GM18511 (cell line): ENCODE results near the gene CGRRF1.

ENCODE experiments used
- ATAC-seq: cut with Tn5 transposase; IDR thresholded peaks from one replicate; pipeline ENCODE4 v1.9.1; 2021; ENCODE audit warnings: mild to moderate bottlenecking, moderate library complexity; ENCODE audit not compliant: unreplicated experiment

Gene CGRRF1

DNA sequence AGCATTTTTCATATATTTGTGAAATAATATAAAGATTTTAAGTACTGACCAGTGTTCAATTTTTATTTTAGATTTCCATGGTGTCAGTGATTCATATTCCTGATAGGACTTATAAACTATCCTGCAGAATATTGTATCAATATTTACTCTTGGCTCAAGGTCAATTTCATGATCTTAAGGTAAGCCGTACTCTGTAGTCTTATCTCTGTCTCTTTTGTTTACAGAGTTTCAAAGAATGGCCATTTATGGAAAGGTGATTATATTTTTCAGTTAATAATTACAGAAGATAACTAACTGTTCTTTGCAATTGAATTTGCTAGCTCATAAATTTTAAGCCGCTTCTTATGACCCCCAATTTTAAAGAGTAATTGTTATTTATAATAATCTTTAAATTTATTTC is 27.9 kb downstream of the CGRRF1 start:
- no peak for ATAC-seq

DNA sequence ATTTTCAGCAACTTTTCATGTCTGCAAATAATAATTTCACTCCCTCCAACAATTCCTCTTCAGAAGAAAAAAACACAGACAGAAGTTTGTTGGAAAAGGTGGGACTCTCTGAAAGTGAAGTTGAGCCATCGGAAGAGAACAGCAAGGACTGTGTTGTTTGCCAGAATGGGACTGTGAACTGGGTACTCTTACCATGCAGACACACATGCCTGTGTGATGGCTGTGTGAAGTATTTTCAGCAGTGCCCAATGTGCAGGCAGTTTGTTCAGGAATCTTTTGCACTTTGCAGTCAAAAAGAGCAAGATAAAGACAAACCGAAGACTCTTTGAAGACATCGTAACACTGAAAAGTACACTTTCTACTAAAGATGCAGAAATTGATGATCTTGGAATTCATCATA is 28.3 kb downstream of the CGRRF1 start:
- ATAC-seq: no peak

DNA sequence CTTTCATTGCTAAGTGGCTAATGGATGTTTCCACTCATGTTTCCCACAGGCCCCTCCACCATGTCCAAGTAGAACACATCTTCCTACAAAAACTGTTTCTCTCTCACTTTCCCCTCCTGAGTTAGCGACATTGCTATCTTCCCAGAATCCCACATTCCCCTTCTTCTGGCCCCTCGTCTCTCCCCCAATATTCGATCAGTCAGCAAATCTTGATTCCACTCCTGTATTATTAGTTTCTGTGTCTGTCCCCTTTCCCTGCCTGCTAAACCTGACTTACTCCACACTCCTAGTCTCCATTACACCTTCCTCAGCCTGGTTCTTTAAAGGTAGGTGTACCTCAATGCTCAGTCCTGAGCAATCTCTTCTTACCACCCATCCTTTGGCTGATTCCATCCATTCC is 37.9 kb downstream of the CGRRF1 start:
- ATAC-seq: no peak

DNA sequence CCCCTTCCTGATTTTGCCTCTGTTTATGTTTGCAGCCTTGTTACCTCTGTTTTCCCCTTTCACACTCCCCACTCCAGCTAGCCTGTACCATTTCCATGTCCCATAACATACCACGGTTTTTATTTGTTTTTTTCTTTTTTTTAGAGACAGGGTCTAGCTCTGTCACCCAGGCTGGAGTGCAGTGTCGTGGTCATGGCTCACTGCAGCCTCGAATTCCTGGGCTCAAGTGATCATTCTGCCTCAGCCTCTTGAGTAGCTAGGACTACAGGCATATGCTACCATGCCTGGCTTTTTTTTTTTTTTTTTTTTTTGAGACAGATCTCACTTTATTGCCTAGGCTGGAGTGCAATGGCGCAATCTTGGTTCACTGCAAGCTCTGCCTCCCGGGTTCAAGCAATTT is 38.8 kb downstream of the CGRRF1 start:
- no peak for ATAC-seq

DNA sequence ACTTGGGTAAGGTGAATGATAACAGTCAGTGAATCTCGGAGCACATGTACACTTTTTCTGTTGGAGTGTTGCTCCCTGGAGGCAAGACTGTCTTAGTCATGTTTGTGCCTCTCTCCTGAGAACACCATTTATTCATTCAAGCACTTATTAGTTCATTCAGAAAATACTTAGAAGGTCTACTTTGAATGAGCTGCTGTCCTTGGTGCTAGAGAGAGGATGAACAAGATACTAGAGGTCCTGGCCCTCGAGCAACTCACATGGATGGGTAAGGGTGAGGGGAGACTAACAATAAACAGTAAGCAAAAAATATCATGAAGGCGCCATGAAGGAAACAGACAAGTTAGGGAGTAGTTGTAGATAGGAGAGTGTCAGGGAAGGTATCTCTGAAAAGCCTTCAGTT is 40.2 kb downstream of the CGRRF1 start:
- ATAC-seq: no peak

DNA sequence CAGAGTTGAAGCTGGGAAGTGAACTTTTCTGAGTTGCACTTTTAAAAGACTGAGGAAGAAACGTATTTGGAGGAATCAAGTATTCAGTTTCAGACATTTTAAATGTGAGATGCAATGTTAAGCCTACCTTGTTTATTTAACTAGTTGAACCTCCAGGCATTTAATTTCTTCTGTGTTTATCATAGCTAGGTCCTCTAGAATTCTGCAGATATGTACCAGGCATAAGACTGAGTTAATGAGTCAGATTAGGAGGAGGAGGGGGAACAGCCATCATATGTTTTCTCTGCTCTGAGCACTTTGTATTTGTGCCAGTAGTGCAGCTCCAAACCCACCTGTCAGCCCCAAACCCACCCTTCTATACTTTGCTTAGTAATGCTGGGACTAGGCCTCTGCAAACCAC is 40.8 kb downstream of the CGRRF1 start:
- ATAC-seq: no peak

DNA sequence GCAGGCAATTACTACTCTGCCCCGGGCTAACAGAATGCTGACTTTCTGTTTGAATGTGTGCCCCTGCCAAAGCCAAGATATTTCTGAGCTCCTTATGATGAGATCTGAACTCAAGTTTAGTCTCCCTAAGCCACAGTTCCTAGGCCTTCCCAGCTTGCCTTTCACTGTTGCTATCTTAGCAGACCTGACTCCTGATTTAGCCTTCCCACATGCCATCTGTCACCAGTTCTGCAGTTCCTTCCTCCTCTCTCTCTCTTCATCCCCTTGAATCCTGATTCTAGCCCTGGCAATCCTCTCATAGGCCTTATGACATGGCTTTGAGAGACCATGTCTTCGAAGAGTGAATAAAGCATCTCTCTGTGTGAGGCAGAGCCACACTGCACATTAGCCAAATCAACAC is 44.7 kb downstream of the CGRRF1 start:
- ATAC-seq: no peak

DNA sequence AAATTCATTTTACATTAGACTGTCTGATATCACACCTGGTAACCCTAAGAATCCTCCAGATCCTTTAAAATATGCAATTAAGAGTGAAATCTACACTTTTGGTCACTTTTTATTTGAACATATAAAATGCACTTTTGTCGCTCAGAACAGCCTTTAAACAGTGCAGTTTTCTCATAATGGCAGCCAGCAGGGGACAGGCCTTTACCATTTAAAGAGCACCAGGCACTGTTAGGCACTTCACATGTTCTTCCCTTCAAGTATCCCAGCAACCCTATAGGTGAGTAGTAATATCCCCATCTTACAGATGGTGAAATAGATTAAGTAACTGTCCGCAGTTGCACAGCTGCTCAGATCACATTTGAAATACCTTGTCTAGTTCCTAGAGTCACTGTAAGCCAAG is 45.9 kb downstream of the CGRRF1 start:
- ATAC-seq: no peak

DNA sequence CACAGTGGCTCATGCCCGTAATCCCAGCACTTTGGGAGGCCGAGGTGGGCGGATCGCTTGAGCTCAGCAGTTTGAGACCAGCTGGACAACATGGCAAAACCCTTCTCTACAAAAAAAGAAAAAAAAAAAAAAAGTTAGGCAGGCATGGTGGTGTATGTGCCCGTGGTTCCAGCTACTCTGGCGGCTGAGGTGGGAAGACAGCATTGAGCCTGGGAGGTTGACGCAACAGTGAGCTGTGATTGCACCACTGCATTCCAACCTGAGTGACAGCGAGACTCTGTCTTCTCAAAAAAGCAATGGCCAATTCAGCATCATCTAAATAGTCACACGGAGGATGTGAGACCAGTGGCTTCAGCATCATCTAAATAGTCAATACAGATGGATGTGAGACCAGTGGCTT is 46.8 kb downstream of the CGRRF1 start:
- ATAC-seq: no peak

DNA sequence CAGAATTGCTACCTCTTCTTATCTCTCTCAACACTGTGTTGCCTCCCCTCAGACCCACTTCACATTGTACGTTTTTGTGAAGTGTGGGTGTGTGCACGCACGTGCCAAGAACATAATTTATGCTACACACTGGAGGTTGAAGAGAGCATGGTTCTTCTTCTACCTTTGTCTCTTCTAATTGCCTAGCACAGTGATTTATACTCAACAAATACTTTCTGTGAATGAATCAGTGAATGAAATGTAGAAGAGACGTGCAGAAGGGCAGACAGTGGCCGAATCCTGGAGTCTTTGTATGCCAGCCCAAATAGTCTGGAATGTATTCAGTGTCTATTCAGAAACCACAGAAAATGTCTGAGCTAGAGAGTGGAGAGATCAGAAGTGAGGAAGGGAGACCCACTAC is 52.6 kb downstream of the CGRRF1 start:
- ATAC-seq: no peak

DNA sequence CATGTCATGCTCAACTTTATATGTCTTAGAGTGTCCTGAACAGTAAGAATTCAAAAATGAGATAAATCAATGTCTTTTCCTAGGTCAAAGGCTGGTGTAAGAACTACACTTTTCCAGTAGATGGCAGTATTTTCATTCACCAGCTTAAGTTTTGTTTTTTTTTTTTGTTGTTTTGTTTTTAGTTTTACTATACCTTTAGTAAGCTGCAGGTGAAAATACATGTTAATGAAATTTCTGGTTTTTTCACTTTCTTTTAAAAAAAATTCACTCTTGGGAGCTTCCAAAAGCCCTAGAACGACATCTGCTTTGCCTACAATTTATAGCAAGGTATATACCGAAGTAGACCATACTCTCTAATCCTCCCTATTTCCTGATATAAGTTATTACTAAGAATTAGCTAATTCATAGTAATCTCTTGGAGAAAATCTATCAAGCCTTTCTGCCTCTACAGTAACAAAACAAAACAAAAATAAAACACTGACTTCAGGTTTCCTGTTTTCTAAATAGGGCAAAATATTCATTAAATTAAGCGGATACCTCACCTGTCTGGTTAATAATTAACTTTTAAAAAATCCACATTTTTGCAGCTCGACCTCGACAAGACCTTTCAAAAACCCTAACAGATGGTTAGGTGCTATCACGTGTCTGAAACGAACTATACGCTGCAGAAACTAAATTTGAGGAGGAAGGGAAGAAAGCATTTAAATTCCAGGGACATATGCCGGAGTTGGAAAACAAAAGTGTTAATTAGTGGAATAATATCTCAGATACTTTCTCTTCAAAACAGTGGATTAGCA is 54.6 kb downstream of the CGRRF1 start:
- ATAC-seq: no peak

DNA sequence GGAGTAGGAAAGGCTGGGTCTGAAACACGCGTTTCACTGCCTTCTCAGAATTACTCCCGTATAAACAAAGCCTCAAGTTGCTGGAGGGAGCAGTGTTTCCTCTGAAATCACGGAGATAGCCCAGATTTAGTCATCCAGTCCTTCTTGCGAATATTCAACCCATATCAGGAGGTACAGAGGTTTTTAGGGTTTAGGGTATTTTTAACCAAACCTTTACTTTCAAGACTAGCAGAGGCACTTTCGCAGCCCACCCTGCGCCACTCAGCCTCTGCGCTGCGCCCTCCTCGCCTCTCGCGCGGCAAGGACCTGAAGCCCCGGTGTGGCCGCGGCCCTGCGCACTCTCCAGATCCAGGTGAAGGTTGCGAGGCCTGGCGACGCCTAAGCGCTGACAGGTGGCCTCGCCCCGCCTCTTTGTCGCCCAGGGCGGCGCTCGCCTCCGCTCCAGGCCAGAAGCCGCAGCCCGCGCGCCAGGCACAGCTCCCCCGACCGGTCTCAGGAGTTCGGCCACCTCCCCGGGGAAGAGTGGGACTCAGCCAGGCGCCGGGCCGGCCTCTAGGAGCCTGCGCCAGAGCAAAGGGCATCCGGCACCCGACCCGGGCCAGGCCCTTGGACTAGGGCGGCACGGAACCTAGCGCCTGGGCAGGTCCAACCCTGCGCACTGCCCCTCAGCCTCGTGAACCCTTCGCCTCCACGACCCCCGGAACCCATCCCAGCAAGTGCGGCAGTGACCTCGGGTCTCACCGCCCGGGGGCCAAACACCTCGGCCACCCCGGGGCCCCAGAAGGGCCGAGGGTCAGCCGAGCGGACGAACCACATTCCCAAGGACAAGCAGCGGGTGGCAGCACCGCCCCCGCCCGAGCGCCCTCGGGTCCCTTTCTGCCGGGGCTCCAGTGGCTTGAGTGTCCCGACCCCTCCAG is 55.4 kb downstream of the CGRRF1 start:
- ATAC-seq: peak; percentile 42

DNA sequence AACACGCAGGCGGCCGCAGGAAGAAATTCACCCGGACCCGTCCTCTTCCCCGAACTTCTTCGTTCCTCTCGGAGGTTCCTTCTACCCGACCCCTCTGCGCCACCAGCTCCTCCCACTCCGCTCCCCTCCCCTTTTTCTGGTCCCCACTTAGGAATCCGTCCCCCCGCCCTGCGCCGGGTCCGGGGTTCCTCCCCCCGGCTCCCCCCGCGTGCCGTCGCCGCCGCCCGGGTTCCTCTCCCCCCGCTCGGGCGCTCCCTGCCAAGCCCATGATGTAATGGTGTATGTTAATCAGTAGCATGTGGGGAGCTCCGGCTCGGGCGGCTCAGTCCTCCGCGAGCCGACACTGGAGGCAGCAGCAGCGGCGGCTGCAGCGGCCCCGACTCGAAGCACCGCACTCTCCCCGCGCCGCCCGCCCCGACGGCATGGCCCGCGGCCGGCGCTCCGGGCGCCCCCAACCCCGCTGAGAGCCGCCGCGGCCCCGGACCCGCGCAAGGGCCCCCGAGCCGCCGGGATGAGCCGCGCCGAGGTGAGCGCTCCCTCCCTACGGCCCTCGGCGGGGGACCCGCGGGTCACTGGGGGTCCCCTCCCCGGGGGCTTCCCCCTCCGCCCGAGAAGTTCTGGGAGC is 56.2 kb downstream of the CGRRF1 start:
- ATAC-seq: peak; percentile 65

DNA sequence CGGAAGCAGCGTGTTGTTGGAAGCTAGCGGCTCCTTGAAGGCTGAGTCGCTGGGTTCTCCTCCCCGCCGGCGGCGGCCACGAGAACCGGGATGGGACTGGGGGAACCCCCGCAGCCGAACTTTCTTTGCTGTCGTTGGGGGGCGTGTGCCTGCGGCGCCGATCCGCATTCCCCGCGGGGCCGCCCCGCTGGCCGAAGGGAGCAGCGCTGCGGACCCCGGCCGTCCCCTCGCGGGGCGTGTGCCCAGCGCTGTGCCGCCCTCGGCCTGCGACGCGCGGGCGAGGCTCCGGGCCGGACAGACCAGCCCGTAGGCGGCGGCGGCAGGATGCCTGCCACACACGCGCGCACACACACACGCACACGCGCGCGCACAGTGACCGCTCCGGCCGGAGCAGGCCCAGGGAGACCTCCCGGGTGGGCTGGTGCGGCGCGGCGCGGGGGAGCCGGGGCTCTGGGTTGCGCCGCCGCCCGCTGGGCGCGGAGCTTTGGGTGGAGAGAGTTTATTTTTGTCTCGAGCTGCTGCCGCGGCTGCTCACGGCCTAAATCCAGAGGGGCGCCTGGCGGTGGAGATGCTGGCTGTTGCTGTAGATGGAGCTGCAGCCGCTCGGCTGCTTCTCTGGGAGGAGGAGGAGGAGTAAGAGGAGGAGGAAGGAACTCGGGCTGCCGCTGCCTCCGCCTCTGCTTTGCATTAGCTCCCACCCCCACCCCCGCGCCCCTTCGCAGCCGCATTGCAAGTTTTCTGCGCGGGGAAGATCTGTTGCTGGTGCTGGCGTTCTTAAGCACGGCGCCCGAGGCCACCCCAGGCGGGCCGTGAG is 56.9 kb downstream of the CGRRF1 start, which contains the start of gene SAMD4A:
Gene SAMD4A, plus strand, starts transcription at position 719 of the 814 bp plus-strand sequence. CDS start 789 bp downstream, outside the sequence.
- ATAC-seq: peak; percentile 37

DNA sequence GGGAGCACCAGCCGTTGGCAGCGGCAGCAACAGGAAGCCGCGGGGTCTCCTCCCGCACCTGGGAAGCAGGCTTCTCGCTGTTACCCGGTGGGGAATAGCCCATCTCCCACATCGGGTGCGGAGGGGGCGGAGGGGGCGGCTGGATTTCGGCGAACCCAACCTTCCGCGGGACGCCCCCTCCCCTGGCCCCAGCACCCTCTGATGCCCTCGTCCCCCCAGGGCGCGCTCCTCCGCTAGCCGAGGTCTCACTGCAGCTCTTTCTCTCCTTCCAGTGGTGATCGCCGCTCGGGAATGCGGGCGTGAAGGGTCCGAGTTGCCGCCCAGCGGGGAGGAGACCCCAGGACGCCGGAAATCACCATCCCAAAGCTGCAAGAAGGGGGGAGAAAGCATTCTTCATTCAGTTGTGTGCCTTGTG is 57.5 kb downstream of the CGRRF1 start:
- no peak for ATAC-seq

DNA sequence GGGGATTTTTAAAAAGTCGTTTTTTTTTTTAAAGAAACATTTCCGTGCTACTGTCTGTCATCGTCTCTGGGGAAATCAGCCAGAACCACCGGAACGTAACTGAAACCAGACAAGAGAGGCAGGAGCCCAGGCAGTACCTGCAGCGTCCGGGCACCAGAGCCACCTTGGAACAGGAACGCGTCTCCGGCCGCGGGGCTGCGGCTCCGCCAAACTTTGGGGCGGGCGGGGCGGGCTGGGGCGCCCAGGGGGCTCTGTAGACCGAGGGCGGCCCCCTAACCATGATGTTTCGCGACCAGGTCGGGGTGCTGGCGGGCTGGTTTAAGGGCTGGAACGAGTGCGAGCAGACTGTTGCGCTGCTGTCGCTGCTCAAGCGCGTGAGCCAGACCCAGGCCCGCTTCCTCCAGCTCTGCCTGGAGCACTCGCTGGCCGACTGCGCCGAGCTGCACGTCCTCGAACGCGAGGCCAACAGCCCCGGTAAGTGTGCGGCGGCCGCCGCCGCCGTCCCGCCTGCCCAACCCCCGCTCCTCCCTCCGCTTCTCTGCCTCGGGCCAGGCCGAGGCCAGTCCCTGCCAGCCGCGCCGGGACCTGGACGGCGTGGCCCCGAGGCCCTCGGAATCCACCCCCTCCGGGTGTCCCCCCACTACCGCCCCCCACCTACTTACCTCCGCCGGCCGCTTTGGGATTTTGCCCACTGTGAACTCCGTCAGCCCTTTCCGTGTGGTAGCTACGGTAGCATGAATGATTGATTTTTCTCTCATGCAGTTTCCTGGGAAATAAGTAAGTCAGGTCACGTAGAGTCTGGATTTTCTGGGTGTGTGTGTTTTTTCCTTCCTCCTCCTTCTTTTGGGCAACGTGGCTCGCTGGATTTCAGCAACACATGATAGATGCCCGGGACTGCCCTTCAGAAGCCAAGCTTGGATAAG is 58.2 kb downstream of the CGRRF1 start:
- no peak for ATAC-seq

DNA sequence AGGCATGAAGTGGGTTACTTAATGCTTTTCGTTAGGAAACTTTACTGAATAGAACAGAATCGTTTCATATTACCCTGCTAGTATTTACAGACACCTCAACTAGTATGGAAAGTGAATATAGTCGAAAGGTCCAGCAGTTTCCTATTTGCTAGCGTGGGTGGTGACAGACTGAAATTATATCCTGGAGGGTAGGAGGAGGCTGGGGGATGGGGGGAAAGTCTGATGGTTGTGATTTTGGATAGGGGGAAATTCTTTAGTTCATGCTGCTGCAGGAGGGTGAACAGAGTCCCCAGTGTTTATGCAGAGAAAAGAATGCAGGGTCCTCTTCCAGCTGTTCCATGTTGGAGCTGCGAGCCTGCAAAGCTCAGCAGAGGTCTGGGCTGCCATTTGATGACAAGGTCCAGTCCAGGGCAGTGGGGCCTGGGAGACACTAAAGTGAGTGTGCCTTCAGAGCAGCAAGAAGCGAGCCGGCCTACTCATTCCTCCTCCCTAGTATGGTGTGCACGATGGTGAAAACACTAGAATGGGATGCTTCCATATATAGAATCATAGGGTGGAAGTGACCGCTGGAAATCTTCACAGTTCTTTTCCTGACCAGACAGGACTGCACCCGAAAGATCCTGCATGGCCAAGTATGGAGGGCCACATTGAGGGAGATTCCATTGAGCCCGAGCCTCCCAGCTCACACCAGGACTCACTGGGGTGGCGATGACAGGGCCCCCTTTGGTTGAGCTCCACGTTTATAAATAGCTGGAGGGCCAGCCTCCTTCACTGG is 59.3 kb downstream of the CGRRF1 start:
- ATAC-seq: no peak

DNA sequence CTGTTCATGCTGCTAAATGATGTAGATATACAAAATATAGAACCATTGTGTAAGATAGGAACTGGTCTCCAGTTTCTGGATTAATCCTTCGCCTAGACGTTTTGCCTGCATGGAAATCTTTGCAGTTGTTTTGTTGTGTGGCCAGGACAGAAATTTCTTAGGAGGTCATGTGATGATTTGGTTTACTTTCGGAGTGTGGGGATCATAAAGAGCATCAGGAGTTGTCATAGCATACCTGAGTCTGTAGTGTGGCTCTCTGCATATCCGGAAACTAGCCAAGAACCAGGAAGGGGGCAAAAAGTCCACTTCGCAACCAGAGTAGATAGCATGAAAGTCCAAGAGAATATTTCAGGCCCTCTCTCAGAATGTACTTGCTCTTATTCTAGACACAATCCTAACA is 60.3 kb downstream of the CGRRF1 start:
- no peak for ATAC-seq
